ENCODE measurements around the gene SLC7A5. TPM values are rescaled to one million over a fixed set of nuclear protein-coding genes. Genes with fewer than 3 reads are reported as not detected.
"Not testable (repeated sequence)": the region's sequence is repeated elsewhere in the genome, so short reads cannot be mapped to it uniquely, and the experiment has no call there.

The SLC7A5 gene
- total and polyA plus RNA-seq, 2 donors: 4.3 to 6.6 TPM

- H3K9me3 ChIP-seq (ENCODE audit: control insufficient read depth in 2 of 2, insufficient read depth in 1 of 2, low read length in 1 of 2): peaks cover 8 to 29% of the 10 kb centered on the region in 2 donors
- peak in 3 of 9 donors; percentile 47 to 75 (median 55) for DNase-seq (ENCODE audit: low read depth in 6 of 9, low spot score in 9 of 9)
- WGBS: 57% methylated on average over 18 of the region's 18 CpGs
Observed at GRCh38 chr16:87821376-87822107, 47.8 kb downstream of the SLC7A5 start.

GRCh38 chr16:87819983-87820382 is 49.3 kb downstream of the SLC7A5 start:
- Histone ChIP-seq H3K4me1 (ENCODE audit: control insufficient read depth in 2 of 2, insufficient read depth in 2 of 2, low read length in 2 of 2) (peaks cover 10 to 17% of the 10 kb centered on the region in 2 donors), H3K27me3 (ENCODE audit: control insufficient read depth in 2 of 2, insufficient read depth in 1 of 2, low read length in 1 of 2) (peaks cover 0 to 2% of the 10 kb centered on the region in 2 donors), H3K36me3 (ENCODE audit: control insufficient read depth in 2 of 2, insufficient read depth in 2 of 2, low read length in 1 of 2) (no peaks in the 10 kb centered on the region), H3K4me3 (ENCODE audit: low read length in 2 of 2) (no peak overlapping the region), H3K27ac (ENCODE audit: low read depth in 1 of 2, low read length in 1 of 2) (no peak overlapping the region), H3K9me3 (ENCODE audit: control insufficient read depth in 2 of 2, insufficient read depth in 1 of 2, low read length in 1 of 2) (peaks cover 10 to 38% of the 10 kb centered on the region in 2 donors)
- WGBS: 97% methylated on average over 17 of the region's 17 CpGs
- no peak for DNase-seq (ENCODE audit: low read depth in 6 of 9, low spot score in 9 of 9)

More at GRCh38 chr16:87821376-87822107, 47.8 kb downstream of the SLC7A5 start:
- no peaks in the 10 kb centered on the region for H3K36me3 ChIP-seq (ENCODE audit: control insufficient read depth in 2 of 2, insufficient read depth in 2 of 2, low read length in 1 of 2)
- H3K27me3 ChIP-seq (ENCODE audit: control insufficient read depth in 2 of 2, insufficient read depth in 1 of 2, low read length in 1 of 2): peaks cover 0 to under 1% of the 10 kb centered on the region in 2 donors
- H3K4me1 ChIP-seq (ENCODE audit: control insufficient read depth in 2 of 2, insufficient read depth in 2 of 2, low read length in 2 of 2): peaks cover 10 to 17% of the 10 kb centered on the region in 2 donors
- peak overlapping the region; percentile 25 to 87 for H3K27ac ChIP-seq (ENCODE audit: low read depth in 1 of 2, low read length in 1 of 2)
- H3K4me3 ChIP-seq (ENCODE audit: low read length in 2 of 2): no peak overlapping the region

- H3K4me1 ChIP-seq (ENCODE audit: control insufficient read depth in 2 of 2, insufficient read depth in 2 of 2, low read length in 2 of 2): peaks cover 10 to 17% of the 10 kb centered on the region in 2 donors
- WGBS: 96% methylated on average over 15 of the region's 15 CpGs
- no peaks in the 10 kb centered on the region for H3K36me3 ChIP-seq (ENCODE audit: control insufficient read depth in 2 of 2, insufficient read depth in 2 of 2, low read length in 1 of 2)
- peaks cover 0 to 2% of the 10 kb centered on the region in 2 donors for H3K27me3 ChIP-seq (ENCODE audit: control insufficient read depth in 2 of 2, insufficient read depth in 1 of 2, low read length in 1 of 2)
- DNase-seq (ENCODE audit: low read depth in 6 of 9, low spot score in 9 of 9): no peak
- no peak overlapping the region for H3K4me3 ChIP-seq (ENCODE audit: low read length in 2 of 2)
- H3K27ac ChIP-seq (ENCODE audit: low read depth in 1 of 2, low read length in 1 of 2): no peak overlapping the region
- H3K9me3 ChIP-seq (ENCODE audit: control insufficient read depth in 2 of 2, insufficient read depth in 1 of 2, low read length in 1 of 2): peaks cover 10 to 38% of the 10 kb centered on the region in 2 donors
Observed at GRCh38 chr16:87819282-87819681, 50.0 kb downstream of the SLC7A5 start.

- peaks cover 10 to 38% of the 10 kb centered on the region in 2 donors for H3K9me3 ChIP-seq (ENCODE audit: control insufficient read depth in 2 of 2, insufficient read depth in 1 of 2, low read length in 1 of 2)
- H3K27ac ChIP-seq (ENCODE audit: low read depth in 1 of 2, low read length in 1 of 2): no peak overlapping the region
- WGBS: 93% methylated on average over 16 of the region's 16 CpGs
- DNase-seq (ENCODE audit: low read depth in 6 of 9, low spot score in 9 of 9): no peak
- peaks cover 0 to 2% of the 10 kb centered on the region in 2 donors for H3K27me3 ChIP-seq (ENCODE audit: control insufficient read depth in 2 of 2, insufficient read depth in 1 of 2, low read length in 1 of 2)
- H3K4me1 ChIP-seq (ENCODE audit: control insufficient read depth in 2 of 2, insufficient read depth in 2 of 2, low read length in 2 of 2): peaks cover 10 to 17% of the 10 kb centered on the region in 2 donors
- no peaks in the 10 kb centered on the region for H3K36me3 ChIP-seq (ENCODE audit: control insufficient read depth in 2 of 2, insufficient read depth in 2 of 2, low read length in 1 of 2)
- H3K4me3 ChIP-seq (ENCODE audit: low read length in 2 of 2): no peak overlapping the region
Observed at GRCh38 chr16:87818533-87819161, 50.7 kb downstream of the SLC7A5 start.

GRCh38 chr16:87817910-87818309 is 51.4 kb downstream of the SLC7A5 start:
- Histone ChIP-seq H3K9me3 (ENCODE audit: control insufficient read depth in 2 of 2, insufficient read depth in 1 of 2, low read length in 1 of 2) (peaks cover 10 to 38% of the 10 kb centered on the region in 2 donors), H3K27me3 (ENCODE audit: control insufficient read depth in 2 of 2, insufficient read depth in 1 of 2, low read length in 1 of 2) (peaks cover 0 to 2% of the 10 kb centered on the region in 2 donors), H3K36me3 (ENCODE audit: control insufficient read depth in 2 of 2, insufficient read depth in 2 of 2, low read length in 1 of 2) (no peaks in the 10 kb centered on the region), H3K27ac (ENCODE audit: low read depth in 1 of 2, low read length in 1 of 2) (no peak overlapping the region), H3K4me1 (ENCODE audit: control insufficient read depth in 2 of 2, insufficient read depth in 2 of 2, low read length in 2 of 2) (peaks cover 10 to 15% of the 10 kb centered on the region in 2 donors), H3K4me3 (ENCODE audit: low read length in 2 of 2) (no peak overlapping the region)
- DNase-seq (ENCODE audit: low read depth in 6 of 9, low spot score in 9 of 9): no peak
- over 99% methylated on average over 8 of the region's 8 CpGs for WGBS

GRCh38 chr16:87817370-87817769 is 51.9 kb downstream of the SLC7A5 start:
- H3K4me1 ChIP-seq (ENCODE audit: control insufficient read depth in 2 of 2, insufficient read depth in 2 of 2, low read length in 2 of 2): peaks cover 11 to 17% of the 10 kb centered on the region in 2 donors
- WGBS: 96% methylated on average over 7 of the region's 7 CpGs
- H3K27me3 ChIP-seq (ENCODE audit: control insufficient read depth in 2 of 2, insufficient read depth in 1 of 2, low read length in 1 of 2); H3K27ac ChIP-seq (ENCODE audit: low read depth in 1 of 2, low read length in 1 of 2); DNase-seq (ENCODE audit: low read depth in 6 of 9, low spot score in 9 of 9); H3K4me3 ChIP-seq (ENCODE audit: low read length in 2 of 2); H3K36me3 ChIP-seq (ENCODE audit: control insufficient read depth in 2 of 2, insufficient read depth in 2 of 2, low read length in 1 of 2): not testable (repeated sequence)
- H3K9me3 ChIP-seq (ENCODE audit: control insufficient read depth in 2 of 2, insufficient read depth in 1 of 2, low read length in 1 of 2): peaks cover 10 to 38% of the 10 kb centered on the region in 2 donors

- Histone ChIP-seq H3K27me3 (ENCODE audit: control insufficient read depth in 2 of 2, insufficient read depth in 1 of 2, low read length in 1 of 2) (peaks cover 0 to 2% of the 10 kb centered on the region in 2 donors), H3K4me3 (ENCODE audit: low read length in 2 of 2) (no peak overlapping the region), H3K27ac (ENCODE audit: low read depth in 1 of 2, low read length in 1 of 2) (no peak overlapping the region), H3K36me3 (ENCODE audit: control insufficient read depth in 2 of 2, insufficient read depth in 2 of 2, low read length in 1 of 2) (no peaks in the 10 kb centered on the region), H3K9me3 (ENCODE audit: control insufficient read depth in 2 of 2, insufficient read depth in 1 of 2, low read length in 1 of 2) (peaks cover 10 to 38% of the 10 kb centered on the region in 2 donors), H3K4me1 (ENCODE audit: control insufficient read depth in 2 of 2, insufficient read depth in 2 of 2, low read length in 2 of 2) (peaks cover 9 to 13% of the 10 kb centered on the region in 2 donors)
- no peak for DNase-seq (ENCODE audit: low read depth in 6 of 9, low spot score in 9 of 9)
- 16% methylated on average over 11 of the region's 11 CpGs for WGBS
Observed at GRCh38 chr16:87816507-87817100, 52.7 kb downstream of the SLC7A5 start.

GRCh38 chr16:87815567-87815966 is 53.7 kb downstream of the SLC7A5 start:
- Histone ChIP-seq H3K27me3 (ENCODE audit: control insufficient read depth in 2 of 2, insufficient read depth in 1 of 2, low read length in 1 of 2) (peaks cover 0 to 2% of the 10 kb centered on the region in 2 donors), H3K4me3 (ENCODE audit: low read length in 2 of 2) (no peak overlapping the region)

GRCh38 chr16:87812200-87812656 is 57.1 kb downstream of the SLC7A5 start:
- DNase-seq (ENCODE audit: low read depth in 6 of 9, low spot score in 9 of 9): no peak
- 82% methylated on average over 10 of the region's 10 CpGs for WGBS
- Histone ChIP-seq H3K4me3 (ENCODE audit: low read length in 2 of 2) (no peak overlapping the region), H3K27ac (ENCODE audit: low read depth in 1 of 2, low read length in 1 of 2) (no peak overlapping the region), H3K4me1 (ENCODE audit: control insufficient read depth in 2 of 2, insufficient read depth in 2 of 2, low read length in 2 of 2) (peaks cover 21 to 43% of the 10 kb centered on the region in 2 donors), H3K36me3 (ENCODE audit: control insufficient read depth in 2 of 2, insufficient read depth in 2 of 2, low read length in 1 of 2) (no peaks in the 10 kb centered on the region), H3K9me3 (ENCODE audit: control insufficient read depth in 2 of 2, insufficient read depth in 1 of 2, low read length in 1 of 2) (peaks cover 2 to 22% of the 10 kb centered on the region in 2 donors), H3K27me3 (ENCODE audit: control insufficient read depth in 2 of 2, insufficient read depth in 1 of 2, low read length in 1 of 2) (peaks cover 0 to 2% of the 10 kb centered on the region in 2 donors)

More at GRCh38 chr16:87815567-87815966, 53.7 kb downstream of the SLC7A5 start:
- Histone ChIP-seq H3K27ac (ENCODE audit: low read depth in 1 of 2, low read length in 1 of 2) (no peak overlapping the region), H3K36me3 (ENCODE audit: control insufficient read depth in 2 of 2, insufficient read depth in 2 of 2, low read length in 1 of 2) (no peaks in the 10 kb centered on the region), H3K9me3 (ENCODE audit: control insufficient read depth in 2 of 2, insufficient read depth in 1 of 2, low read length in 1 of 2) (peaks cover 10 to 38% of the 10 kb centered on the region in 2 donors), H3K4me1 (ENCODE audit: control insufficient read depth in 2 of 2, insufficient read depth in 2 of 2, low read length in 2 of 2) (peaks cover 2 to 9% of the 10 kb centered on the region in 2 donors)
- no peak for DNase-seq (ENCODE audit: low read depth in 6 of 9, low spot score in 9 of 9)
- WGBS: 94% methylated on average over 5 of the region's 5 CpGs

Measured in thymus (tissue), 11 donors.